ENCODE measurements around the gene FAM107B. TPM values are rescaled to one million over a fixed set of nuclear protein-coding genes. Genes with fewer than 3 reads are reported as not detected.

Gene FAM107B
- total and polyA plus RNA-seq, 4 donors: 24.9 to 58.1 (median 30.9) TPM

GRCh38 chr10:14476641-14477407, 297.9 kb downstream of the FAM107B start (continued):
- TF ChIP-seq, protein P1, sequence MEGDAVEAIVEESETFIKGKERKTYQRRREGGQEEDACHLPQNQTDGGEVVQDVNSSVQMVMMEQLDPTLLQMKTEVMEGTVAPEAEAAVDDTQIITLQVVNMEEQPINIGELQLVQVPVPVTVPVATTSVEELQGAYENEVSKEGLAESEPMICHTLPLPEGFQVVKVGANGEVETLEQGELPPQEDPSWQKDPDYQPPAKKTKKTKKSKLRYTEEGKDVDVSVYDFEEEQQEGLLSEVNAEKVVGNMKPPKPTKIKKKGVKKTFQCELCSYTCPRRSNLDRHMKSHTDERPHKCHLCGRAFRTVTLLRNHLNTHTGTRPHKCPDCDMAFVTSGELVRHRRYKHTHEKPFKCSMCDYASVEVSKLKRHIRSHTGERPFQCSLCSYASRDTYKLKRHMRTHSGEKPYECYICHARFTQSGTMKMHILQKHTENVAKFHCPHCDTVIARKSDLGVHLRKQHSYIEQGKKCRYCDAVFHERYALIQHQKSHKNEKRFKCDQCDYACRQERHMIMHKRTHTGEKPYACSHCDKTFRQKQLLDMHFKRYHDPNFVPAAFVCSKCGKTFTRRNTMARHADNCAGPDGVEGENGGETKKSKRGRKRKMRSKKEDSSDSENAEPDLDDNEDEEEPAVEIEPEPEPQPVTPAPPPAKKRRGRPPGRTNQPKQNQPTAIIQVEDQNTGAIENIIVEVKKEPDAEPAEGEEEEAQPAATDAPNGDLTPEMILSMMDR (IDR thresholded peaks at IDR 0.05; ENCODE audit: low read depth, low read length, missing input control): no peak
- TF ChIP-seq RAD21 (IDR thresholded peaks at IDR 0.05) (no peak), FOXA2 (IDR thresholded peaks at IDR 0.05) (no peak), SP1 (IDR thresholded peaks at IDR 0.05) (no peak), YY1 (IDR thresholded peaks at IDR 0.05) (no peak), ATF3 (IDR thresholded peaks at IDR 0.05) (no peak), EGR1 (IDR thresholded peaks at IDR 0.05; ENCODE audit: low read depth in 2 of 2) (no peak)

- WGBS: 89% methylated on average over 5 of the region's 5 CpGs
- H3K4me3 ChIP-seq (ENCODE audit: low read depth in 1 of 3, low read length in 3 of 3): no peak overlapping the region
These were observed 298.7 kb downstream of the FAM107B start for GRCh38 chr10:14476006-14476405.

More at GRCh38 chr10:14476006-14476405, 298.7 kb downstream of the FAM107B start:
- TF ChIP-seq, protein P2, sequence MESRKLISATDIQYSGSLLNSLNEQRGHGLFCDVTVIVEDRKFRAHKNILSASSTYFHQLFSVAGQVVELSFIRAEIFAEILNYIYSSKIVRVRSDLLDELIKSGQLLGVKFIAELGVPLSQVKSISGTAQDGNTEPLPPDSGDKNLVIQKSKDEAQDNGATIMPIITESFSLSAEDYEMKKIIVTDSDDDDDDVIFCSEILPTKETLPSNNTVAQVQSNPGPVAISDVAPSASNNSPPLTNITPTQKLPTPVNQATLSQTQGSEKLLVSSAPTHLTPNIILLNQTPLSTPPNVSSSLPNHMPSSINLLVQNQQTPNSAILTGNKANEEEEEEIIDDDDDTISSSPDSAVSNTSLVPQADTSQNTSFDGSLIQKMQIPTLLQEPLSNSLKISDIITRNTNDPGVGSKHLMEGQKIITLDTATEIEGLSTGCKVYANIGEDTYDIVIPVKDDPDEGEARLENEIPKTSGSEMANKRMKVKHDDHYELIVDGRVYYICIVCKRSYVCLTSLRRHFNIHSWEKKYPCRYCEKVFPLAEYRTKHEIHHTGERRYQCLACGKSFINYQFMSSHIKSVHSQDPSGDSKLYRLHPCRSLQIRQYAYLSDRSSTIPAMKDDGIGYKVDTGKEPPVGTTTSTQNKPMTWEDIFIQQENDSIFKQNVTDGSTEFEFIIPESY (IDR thresholded peaks at IDR 0.05): no peak
- TF ChIP-seq HNF4A (conservative IDR thresholded peaks at IDR 0.05) (no peak), ATF3 (IDR thresholded peaks at IDR 0.05) (no peak), EGR1 (IDR thresholded peaks at IDR 0.05; ENCODE audit: low read depth in 2 of 2) (no peak), RXRA (IDR thresholded peaks at IDR 0.05) (no peak), TAF1 (conservative IDR thresholded peaks at IDR 0.05) (no peak), FOXA2 (IDR thresholded peaks at IDR 0.05) (no peak), FOXA1 (IDR thresholded peaks at IDR 0.05) (no peak), NR2F2 (IDR thresholded peaks at IDR 0.05) (no peak), GABPA (IDR thresholded peaks at IDR 0.05 in 1 of 2, conservative IDR thresholded peaks at IDR 0.05 in 1 of 2) (no peak), JUND (IDR thresholded peaks at IDR 0.05) (no peak), RAD21 (IDR thresholded peaks at IDR 0.05) (no peak), HNF4G (IDR thresholded peaks at IDR 0.05) (no peak), YY1 (IDR thresholded peaks at IDR 0.05) (no peak)
- TF ChIP-seq, protein P3, sequence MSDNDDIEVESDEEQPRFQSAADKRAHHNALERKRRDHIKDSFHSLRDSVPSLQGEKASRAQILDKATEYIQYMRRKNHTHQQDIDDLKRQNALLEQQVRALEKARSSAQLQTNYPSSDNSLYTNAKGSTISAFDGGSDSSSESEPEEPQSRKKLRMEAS (IDR thresholded peaks at IDR 0.05): no peak
- TF ChIP-seq, protein P1 (IDR thresholded peaks at IDR 0.05; ENCODE audit: low read depth, low read length, missing input control): no peak
- TF ChIP-seq, protein P4, sequence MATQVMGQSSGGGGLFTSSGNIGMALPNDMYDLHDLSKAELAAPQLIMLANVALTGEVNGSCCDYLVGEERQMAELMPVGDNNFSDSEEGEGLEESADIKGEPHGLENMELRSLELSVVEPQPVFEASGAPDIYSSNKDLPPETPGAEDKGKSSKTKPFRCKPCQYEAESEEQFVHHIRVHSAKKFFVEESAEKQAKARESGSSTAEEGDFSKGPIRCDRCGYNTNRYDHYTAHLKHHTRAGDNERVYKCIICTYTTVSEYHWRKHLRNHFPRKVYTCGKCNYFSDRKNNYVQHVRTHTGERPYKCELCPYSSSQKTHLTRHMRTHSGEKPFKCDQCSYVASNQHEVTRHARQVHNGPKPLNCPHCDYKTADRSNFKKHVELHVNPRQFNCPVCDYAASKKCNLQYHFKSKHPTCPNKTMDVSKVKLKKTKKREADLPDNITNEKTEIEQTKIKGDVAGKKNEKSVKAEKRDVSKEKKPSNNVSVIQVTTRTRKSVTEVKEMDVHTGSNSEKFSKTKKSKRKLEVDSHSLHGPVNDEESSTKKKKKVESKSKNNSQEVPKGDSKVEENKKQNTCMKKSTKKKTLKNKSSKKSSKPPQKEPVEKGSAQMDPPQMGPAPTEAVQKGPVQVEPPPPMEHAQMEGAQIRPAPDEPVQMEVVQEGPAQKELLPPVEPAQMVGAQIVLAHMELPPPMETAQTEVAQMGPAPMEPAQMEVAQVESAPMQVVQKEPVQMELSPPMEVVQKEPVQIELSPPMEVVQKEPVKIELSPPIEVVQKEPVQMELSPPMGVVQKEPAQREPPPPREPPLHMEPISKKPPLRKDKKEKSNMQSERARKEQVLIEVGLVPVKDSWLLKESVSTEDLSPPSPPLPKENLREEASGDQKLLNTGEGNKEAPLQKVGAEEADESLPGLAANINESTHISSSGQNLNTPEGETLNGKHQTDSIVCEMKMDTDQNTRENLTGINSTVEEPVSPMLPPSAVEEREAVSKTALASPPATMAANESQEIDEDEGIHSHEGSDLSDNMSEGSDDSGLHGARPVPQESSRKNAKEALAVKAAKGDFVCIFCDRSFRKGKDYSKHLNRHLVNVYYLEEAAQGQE (IDR thresholded peaks at IDR 0.05): no peak
- no peaks in the 10 kb centered on the region for H3K27me3 ChIP-seq (ENCODE audit: control insufficient read depth in 4 of 4, insufficient read depth in 4 of 4, low read length in 3 of 4)
- no peaks in the 10 kb centered on the region for H3K36me3 ChIP-seq (ENCODE audit: control insufficient read depth in 4 of 4, insufficient read depth in 3 of 4, low read depth in 1 of 4, low read length in 3 of 4)
- no peak overlapping the region for H3K27ac ChIP-seq (ENCODE audit: low read depth in 1 of 2, low read length in 2 of 2)
- no peak overlapping the region for H3K9ac ChIP-seq (ENCODE audit: low read depth in 1 of 2, low read length in 2 of 2)
- no peaks in the 10 kb centered on the region for H3K9me3 ChIP-seq (ENCODE audit: control insufficient read depth in 4 of 4, low read length in 3 of 4)
- DNase-seq (ENCODE audit: low spot score): no peak
- no peaks in the 10 kb centered on the region for H3K4me1 ChIP-seq (ENCODE audit: control insufficient read depth in 4 of 4, insufficient read depth in 4 of 4, low read length in 3 of 4)
